Activated T-helper 1 cell treated with anti-CD3 and anti-CD28 coated beads, Interleukin-12 subunit alpha, Interleukin-12 subunit beta, Interleukin-2, Interleukin-4 antibody, amounts not matched to agents 30 ng/mL and 10 ng/mL and 1 ng/mL, durations not matched to agents 14 hours and 24 hours and 36 hours (primary cell): ENCODE measurements around the gene DEPDC1. TPM values are rescaled to one million over a fixed set of nuclear protein-coding genes. Genes with fewer than 3 reads are reported as not detected.
"Not testable (repeated sequence)": the region's sequence is repeated elsewhere in the genome, so short reads cannot be mapped to it uniquely, and the experiment has no call there.

ENCODE experiments used
- DNase-seq: peaks from one replicate; pipeline ENCODE4 v3.0.0; 2021; ENCODE audit warnings: low spot score
- H3K27ac Mint-ChIP-seq: one replicate; pipeline ENCODE4 v1.8.0; 2021; ENCODE audit warnings: mild to moderate bottlenecking, mixed read lengths
- H3K27me3 Mint-ChIP-seq: one replicate; pipeline ENCODE4 v1.8.0; 2022; ENCODE audit warnings: mild to moderate bottlenecking, moderate library complexity, mixed read lengths; ENCODE audit not compliant: insufficient read depth
- H3K36me3 Mint-ChIP-seq: one replicate; pipeline ENCODE4 v1.8.0; 2021; ENCODE audit warnings: low read depth, mixed read lengths
- H3K4me1 Mint-ChIP-seq: one replicate; pipeline ENCODE4 v1.8.0; 2021; ENCODE audit warnings: low read depth, mixed read lengths
- H3K4me3 Mint-ChIP-seq: one replicate; pipeline ENCODE4 v1.8.0; 2021; ENCODE audit warnings: mild to moderate bottlenecking, moderate library complexity, mixed read lengths
- H3K9me3 Mint-ChIP-seq: one replicate; pipeline ENCODE4 v1.8.0; 2021; ENCODE audit warnings: mixed read lengths
- intact Hi-C: fragments of 100-400 bp; cut with micrococcal nuclease; formaldehyde crosslinking; loops from one replicate; pipeline ENCODE4 v1.15.1; 2024
- total RNA-seq: library from RNA; stranded (reverse); gene quantifications from 2 replicates; pipeline ENCODE4 v1.2.3, GENCODE V29; 2022

Gene DEPDC1
- total RNA-seq, 1 donor from 2014 or later: 11.3 TPM

DNA sequence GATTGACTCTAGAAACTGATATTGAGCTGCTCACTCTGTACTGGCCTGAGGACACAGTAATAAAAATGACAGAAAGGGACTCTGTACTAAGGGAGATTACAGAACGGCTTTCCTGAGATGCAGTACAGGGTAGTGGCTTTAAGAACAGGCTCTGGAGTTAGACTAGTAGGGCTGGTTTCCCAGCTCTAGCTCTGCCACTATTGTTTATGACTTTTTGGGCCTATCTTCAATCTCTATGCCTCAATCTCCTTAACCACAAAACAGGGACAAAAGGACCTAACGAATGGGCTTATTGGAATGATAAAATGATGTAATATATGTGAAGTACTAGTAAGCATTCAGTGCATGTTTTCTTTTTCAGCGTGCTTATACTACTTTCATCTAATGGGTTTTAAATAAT lies 1.4 kb downstream of the DEPDC1 start:
- peaks cover 15% of the 10 kb centered on the region for H3K27me3 Mint-ChIP-seq
- H3K36me3 Mint-ChIP-seq: peaks cover 14% of the 10 kb centered on the region

DNA sequence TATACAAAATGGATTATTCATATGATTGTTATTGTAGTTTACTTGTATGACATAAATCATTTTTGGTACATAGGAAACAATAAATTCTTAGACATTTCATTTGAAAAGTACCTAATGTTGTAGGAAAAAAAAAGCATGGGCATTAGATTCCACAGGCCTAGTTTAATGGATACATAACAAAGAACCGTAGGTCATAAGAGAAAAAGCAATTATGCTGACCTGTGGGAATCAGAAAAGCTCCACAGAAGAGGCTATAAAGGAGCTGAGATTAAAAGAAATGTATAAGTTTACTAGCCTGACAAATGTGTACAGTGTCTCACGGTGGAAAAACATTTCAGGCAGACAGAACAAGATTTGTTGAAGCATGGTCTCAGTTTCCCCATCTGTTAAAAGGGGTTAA lies 3.7 kb downstream of the DEPDC1 start:
- peaks cover 21% of the 10 kb centered on the region for H3K36me3 Mint-ChIP-seq
- H3K4me3 Mint-ChIP-seq: no peak overlapping the region
- no peaks in the 10 kb centered on the region for H3K27me3 Mint-ChIP-seq
- DNase-seq: no peak
- peaks cover 39% of the 10 kb centered on the region for H3K4me1 Mint-ChIP-seq
- intact Hi-C loops: no loop called here
- H3K27ac Mint-ChIP-seq: no peak overlapping the region
- H3K9me3 Mint-ChIP-seq: peaks cover 6% of the 10 kb centered on the region

More for the DNA sequence above, 1.4 kb downstream of the DEPDC1 start:
- Mint-ChIP-seq H3K27ac (no peak overlapping the region), H3K4me3 (peak overlapping the region; percentile 92), H3K4me1 (peaks cover 34% of the 10 kb centered on the region), H3K9me3 (peaks cover 1% of the 10 kb centered on the region)
- DNase-seq: no peak
- intact Hi-C loops: loop anchor here (5.0 kb wide), 2 partner anchors 1568 to 1727 kb away; partner anchors contain the start of gene SRSF11

DNA sequence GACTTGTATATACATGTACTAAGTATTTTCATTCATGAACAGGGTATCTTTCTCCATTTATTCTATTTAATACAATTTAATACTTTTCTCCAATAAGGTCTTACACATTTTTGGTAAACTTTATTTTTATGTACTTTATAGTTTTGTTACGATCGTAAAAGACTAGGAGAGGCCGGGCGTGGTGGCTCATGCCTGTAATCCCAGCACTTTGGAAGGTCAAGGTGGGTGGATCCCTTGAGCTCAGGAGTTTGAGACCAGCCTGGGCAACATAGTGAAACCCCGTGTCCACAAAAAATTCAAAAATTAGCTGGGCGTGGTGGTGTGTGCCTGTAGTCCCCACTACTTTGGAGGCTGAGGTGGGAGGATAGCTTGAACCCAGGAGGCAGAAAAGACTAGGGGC lies 4.6 kb downstream of the DEPDC1 start:
- DNase-seq, H3K9me3 Mint-ChIP-seq, intact Hi-C loops, H3K27me3 Mint-ChIP-seq, H3K27ac Mint-ChIP-seq, H3K4me3 Mint-ChIP-seq: not testable (repeated sequence)
- H3K4me1 Mint-ChIP-seq: peaks cover 34% of the 10 kb centered on the region
- peaks cover 24% of the 10 kb centered on the region for H3K36me3 Mint-ChIP-seq

DNA sequence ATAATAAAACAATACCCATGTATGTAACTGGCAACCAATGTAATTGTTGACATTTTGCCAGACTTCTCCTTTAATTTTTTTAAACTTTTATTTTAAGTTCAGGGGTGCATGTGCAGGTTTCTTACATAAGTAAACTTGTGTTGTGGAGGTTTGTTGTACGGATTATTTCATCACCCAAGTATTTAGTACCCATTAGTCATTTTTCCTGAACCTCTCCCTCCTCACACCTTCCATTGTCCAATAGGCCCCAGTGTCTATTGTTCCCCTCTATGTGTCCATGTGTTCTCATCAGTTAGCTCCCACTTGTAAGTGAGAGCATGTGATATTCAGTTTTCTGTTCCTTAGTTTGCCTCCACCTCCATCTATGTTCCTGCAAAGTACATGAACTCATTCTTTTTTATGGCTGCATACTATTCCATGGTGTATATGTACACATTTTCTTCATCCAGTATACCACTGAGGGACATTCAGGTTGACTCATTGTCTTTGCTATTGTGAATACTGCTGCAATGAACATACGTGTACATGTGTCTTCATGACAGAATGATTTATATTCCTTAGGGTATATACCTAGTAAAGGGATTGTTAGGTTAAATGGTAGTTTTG lies 6.7 kb downstream of the DEPDC1 start:
- intact Hi-C loops: no loop called here
- no peak for DNase-seq
- peaks cover 30% of the 10 kb centered on the region for H3K36me3 Mint-ChIP-seq

DNA sequence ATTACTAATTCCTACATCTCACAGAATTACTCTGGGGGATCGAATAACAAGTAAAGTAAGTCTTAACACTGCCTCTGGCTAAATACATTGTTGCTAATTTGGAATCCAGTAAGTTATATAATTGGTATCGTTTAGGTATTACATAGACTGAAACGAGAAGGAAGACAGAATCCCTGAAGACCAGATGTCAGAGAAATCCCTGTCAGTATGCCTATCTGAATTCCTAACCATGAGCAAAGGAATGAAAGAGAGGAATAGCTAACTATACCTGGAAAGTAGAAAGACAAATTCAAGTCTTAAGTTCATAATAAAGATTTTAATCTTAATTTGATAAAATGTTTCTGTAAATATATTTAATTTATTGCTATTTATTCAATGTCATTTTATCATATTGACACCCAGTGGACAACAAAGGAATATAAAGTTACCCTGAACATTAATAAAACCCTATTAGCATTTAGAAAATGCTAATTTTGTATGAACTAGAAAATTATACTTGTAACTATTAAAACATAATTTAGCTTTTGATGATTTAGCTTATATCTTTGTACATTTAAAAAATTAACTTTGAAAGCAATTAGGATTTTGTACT lies 11.4 kb downstream of the DEPDC1 start:
- Mint-ChIP-seq H3K27me3 (no peaks in the 10 kb centered on the region), H3K4me1 (peaks cover 9% of the 10 kb centered on the region), H3K4me3 (no peak overlapping the region), H3K36me3 (peaks cover 36% of the 10 kb centered on the region), H3K9me3 (peaks cover 5% of the 10 kb centered on the region), H3K27ac (no peak overlapping the region)
- no peak for DNase-seq
- intact Hi-C loops: no loop called here

More for the DNA sequence above, 6.7 kb downstream of the DEPDC1 start:
- H3K27me3 Mint-ChIP-seq: no peaks in the 10 kb centered on the region
- peaks cover 6% of the 10 kb centered on the region for H3K9me3 Mint-ChIP-seq
- H3K27ac Mint-ChIP-seq: no peak overlapping the region
- H3K4me3 Mint-ChIP-seq: no peak overlapping the region
- peaks cover 27% of the 10 kb centered on the region for H3K4me1 Mint-ChIP-seq

DNA sequence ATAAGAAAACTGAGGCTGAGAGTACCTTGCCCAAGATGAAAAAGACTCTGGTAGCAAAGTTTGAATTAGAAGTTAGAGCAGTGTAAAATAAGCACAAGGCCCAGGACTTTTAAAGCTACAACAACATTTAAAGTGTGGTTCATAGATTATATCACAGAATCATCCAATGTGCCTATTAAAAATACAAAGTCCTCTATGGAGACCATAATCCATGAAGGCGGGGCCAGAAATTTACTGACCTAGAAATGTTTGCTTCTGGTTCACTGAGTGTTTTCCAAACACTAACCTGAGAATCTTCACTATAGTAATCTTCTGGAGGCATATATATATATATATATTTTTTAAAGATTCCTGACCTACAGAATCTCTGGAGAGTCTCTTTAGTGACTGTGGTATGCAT lies 12.3 kb downstream of the DEPDC1 start:
- H3K36me3 Mint-ChIP-seq: peaks cover 31% of the 10 kb centered on the region
- peaks cover 4% of the 10 kb centered on the region for H3K4me1 Mint-ChIP-seq
- intact Hi-C loops: no loop called here
- DNase-seq: no peak
- H3K4me3 Mint-ChIP-seq: no peak overlapping the region
- H3K27ac Mint-ChIP-seq: no peak overlapping the region
- H3K27me3 Mint-ChIP-seq: no peaks in the 10 kb centered on the region
- H3K9me3 Mint-ChIP-seq: no peaks in the 10 kb centered on the region

DNA sequence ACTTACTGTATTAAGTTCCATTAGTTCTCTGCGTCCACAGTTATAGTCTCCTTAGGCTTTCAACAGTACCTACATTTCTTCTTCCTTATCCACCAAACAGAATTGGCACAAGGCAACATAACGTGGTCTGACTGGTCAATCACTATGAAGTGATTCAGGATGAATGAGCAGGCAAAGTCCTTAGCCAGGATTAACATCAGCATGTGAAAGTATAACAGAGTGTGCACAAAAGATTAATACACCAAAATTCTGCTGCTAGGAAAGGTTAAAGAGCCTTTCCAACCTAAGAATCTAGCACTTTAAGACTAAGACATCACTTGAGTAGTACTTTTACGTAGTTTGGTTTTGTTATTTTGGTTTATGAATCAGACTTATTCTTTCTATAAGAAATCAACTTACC lies 15.8 kb downstream of the DEPDC1 start:
- H3K36me3 Mint-ChIP-seq: peaks cover 38% of the 10 kb centered on the region
- intact Hi-C loops: no loop called here
- peaks cover under 1% of the 10 kb centered on the region for H3K4me1 Mint-ChIP-seq
- no peak for DNase-seq
- H3K4me3 Mint-ChIP-seq: no peak overlapping the region
- H3K9me3 Mint-ChIP-seq: no peaks in the 10 kb centered on the region
- H3K27me3 Mint-ChIP-seq: no peaks in the 10 kb centered on the region
- no peak overlapping the region for H3K27ac Mint-ChIP-seq

DNA sequence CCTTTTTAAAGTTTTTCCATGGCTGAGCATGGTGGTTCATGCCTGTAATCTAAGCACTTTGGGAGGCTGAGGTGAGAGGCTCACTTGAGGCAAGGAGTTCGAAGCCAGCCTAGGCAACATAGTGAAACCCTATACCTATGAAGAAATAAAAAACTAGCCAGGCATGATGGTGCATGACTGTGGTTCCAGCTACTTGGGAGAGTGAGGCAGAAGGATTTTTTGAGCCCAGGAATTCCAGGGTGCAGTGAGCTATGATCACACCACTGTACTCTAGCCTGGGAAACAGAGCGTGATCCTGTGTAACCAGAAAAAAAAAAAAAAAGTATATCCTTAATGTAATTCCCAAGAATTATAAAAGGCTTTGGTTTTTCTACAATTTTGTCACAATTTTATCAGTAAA lies 17.4 kb downstream of the DEPDC1 start:
- Mint-ChIP-seq H3K4me3 (no peak overlapping the region), H3K36me3 (peaks cover 34% of the 10 kb centered on the region), H3K27me3 (no peaks in the 10 kb centered on the region), H3K4me1 (no peaks in the 10 kb centered on the region), H3K27ac (no peak overlapping the region), H3K9me3 (no peaks in the 10 kb centered on the region)
- no peak for DNase-seq
- intact Hi-C loops: no loop called here

DNA sequence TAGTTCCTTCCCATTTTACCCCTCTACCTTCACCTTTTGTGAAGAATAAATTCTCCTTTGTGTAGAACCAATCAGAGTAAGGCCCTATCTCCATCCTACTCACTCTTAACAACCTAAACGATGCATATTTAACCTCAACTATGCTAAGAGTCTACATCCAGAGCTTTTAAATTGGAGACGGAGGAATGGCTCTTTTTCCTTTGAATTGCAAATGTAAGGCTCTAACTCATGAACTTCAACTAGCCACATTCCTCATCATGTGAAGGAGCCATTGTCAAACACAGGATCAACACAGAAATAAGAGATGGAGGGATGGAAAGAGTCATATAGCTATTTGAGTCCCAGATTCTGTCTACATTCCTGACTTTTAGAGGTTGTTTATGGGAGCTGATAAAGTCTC lies 18.2 kb downstream of the DEPDC1 start:
- Mint-ChIP-seq H3K27ac (no peak overlapping the region), H3K27me3 (no peaks in the 10 kb centered on the region), H3K36me3 (peaks cover 32% of the 10 kb centered on the region), H3K9me3 (no peaks in the 10 kb centered on the region), H3K4me1 (no peaks in the 10 kb centered on the region), H3K4me3 (no peak overlapping the region)
- DNase-seq: no peak
- intact Hi-C loops: no loop called here

DNA sequence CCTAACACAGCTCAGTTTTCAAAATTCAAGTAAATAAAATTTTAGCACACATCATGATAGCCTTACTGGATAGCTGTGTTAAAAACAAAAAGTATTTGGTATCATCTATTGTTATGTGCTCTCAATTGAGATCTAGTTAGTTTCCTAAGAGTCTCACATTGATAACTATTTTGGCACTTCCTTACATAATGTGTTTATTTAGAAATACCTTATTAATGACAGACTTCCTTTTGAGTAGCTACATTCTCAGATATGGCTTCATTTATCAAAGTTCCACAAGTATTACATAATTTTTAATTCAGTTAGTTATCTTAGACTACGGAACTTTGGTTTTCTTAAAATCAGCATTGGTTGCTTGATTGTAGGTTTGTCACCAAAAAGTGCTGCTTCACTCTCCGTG lies 20.3 kb downstream of the DEPDC1 start:
- H3K4me1 Mint-ChIP-seq, H3K27me3 Mint-ChIP-seq, H3K27ac Mint-ChIP-seq, DNase-seq, H3K9me3 Mint-ChIP-seq, H3K4me3 Mint-ChIP-seq, intact Hi-C loops: not testable (repeated sequence)
- peaks cover 18% of the 10 kb centered on the region for H3K36me3 Mint-ChIP-seq

DNA sequence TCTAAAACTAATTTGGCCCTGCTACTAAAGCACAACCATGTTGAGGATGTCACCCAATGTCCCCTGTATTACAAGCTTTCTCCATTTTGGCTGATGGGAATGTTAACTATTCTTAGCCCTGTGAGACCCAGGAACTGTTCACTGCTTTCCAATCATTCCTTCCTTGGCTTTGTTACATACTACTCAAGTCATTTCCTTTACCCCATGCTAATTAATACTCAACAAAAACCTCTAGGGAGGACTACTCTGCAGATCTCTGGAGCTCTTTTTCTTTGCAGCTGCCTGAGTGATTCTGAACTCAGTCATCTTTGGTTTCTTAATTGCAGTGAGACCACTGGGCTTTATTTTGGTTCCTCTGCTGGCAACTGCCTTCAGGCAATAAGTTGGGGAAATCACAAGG lies 23.8 kb downstream of the DEPDC1 start:
- no peak for DNase-seq
- Mint-ChIP-seq H3K27me3 (peaks cover 2% of the 10 kb centered on the region), H3K9me3 (no peaks in the 10 kb centered on the region), H3K36me3 (peaks cover 6% of the 10 kb centered on the region), H3K4me3 (no peak overlapping the region), H3K4me1 (no peaks in the 10 kb centered on the region), H3K27ac (no peak overlapping the region)
- intact Hi-C loops: no loop called here

DNA sequence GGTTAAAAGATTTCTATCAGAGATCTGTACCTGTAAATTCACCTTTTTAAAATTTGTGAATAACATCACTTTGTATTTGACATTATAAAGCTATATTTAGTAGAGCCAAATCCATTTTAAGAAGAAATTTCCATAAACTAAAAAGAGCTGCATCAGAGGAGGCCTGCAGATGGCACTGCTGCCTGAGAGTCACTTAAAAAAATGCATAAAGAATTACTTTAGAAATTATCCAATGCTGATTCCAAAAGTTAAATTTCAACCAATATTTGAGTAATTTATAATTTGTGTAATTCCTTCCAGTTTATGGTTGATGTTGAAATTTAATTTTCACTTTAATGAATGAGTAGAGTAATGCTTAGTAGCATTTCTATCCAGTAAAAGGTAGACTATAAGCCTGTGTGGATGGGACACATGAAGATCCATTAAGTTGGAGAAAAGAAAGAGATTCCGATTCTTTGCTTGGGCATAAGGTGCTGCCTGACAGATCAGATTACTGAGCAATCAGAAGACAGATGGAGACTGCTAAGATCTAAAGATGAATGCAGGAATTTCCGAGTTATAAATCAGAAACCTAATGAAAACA lies 26.4 kb downstream of the DEPDC1 start:
- H3K9me3 Mint-ChIP-seq: no peaks in the 10 kb centered on the region
- peaks cover 2% of the 10 kb centered on the region for H3K27me3 Mint-ChIP-seq
- no peak overlapping the region for H3K27ac Mint-ChIP-seq
- no peak overlapping the region for H3K4me3 Mint-ChIP-seq
- DNase-seq: no peak
- no peaks in the 10 kb centered on the region for H3K36me3 Mint-ChIP-seq
- intact Hi-C loops: no loop called here
- no peaks in the 10 kb centered on the region for H3K4me1 Mint-ChIP-seq

DNA sequence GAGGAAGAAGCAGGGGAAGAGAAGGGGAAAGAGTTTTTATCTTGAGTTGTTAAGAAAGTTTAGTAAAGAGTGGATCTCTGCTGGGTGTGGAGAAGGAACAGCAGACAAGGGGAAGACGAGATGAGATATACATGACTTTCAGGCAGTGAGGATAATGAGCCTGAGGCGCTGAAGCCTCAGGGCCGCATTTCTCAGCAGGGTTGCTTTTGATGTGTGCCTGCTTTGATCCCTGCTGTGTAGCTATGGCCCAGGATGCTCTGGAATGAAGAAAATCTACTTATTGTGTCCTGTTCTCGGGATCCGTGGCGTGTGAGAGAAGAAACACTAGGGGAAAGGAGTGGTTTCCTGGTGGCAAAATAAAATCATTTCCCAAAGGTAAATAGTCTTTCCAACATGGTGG lies 32.0 kb downstream of the DEPDC1 start:
- H3K9me3 Mint-ChIP-seq: no peaks in the 10 kb centered on the region
- no peak overlapping the region for H3K27ac Mint-ChIP-seq
- no peaks in the 10 kb centered on the region for H3K4me1 Mint-ChIP-seq
- H3K36me3 Mint-ChIP-seq: no peaks in the 10 kb centered on the region
- H3K27me3 Mint-ChIP-seq: peaks cover 2% of the 10 kb centered on the region
- intact Hi-C loops: loop anchor here (10.0 kb wide), 1 partner anchor 60 kb away; no protein-coding TSS in a partner anchor
- H3K4me3 Mint-ChIP-seq: no peak overlapping the region
- DNase-seq: no peak
